Measurements from ENCODE around the gene AACS. TPM values are rescaled to one million over a fixed set of nuclear protein-coding genes. Genes with fewer than 3 reads are reported as not detected.

Gene AACS
- total RNA-seq, 3 donors from 2014 or later (not counting 1 experiment from before 2014, with no cell fraction given): 14.6 to 20.4 (median 18.1) TPM

- Mint-ChIP-seq H3K9me3 (no peaks in the 10 kb centered on the region), H3K27ac (no peak overlapping the region), H3K4me1 (peaks cover 14 to 30% of the 10 kb centered on the region in 2 donors), H3K27me3 (ENCODE audit: low read depth in 2 of 2) (no peaks in the 10 kb centered on the region), H3K36me3 (no peaks in the 10 kb centered on the region), H3K4me3 (no peak overlapping the region)
- no peak overlapping the region for H3K4me3 ChIP-seq (ENCODE audit: low read length)
- no peaks in the 10 kb centered on the region for H3K9me3 ChIP-seq (ENCODE audit: control insufficient read depth, insufficient read depth, low read length)
- 95% methylated on average over 9 of the region's 9 CpGs for WGBS (ENCODE audit: insufficient coverage)
- H3K36me3 ChIP-seq (ENCODE audit: control insufficient read depth, insufficient read depth, low read length): peaks cover 8% of the 10 kb centered on the region
- no peak for DNase-seq
- TF ChIP-seq, protein P1, sequence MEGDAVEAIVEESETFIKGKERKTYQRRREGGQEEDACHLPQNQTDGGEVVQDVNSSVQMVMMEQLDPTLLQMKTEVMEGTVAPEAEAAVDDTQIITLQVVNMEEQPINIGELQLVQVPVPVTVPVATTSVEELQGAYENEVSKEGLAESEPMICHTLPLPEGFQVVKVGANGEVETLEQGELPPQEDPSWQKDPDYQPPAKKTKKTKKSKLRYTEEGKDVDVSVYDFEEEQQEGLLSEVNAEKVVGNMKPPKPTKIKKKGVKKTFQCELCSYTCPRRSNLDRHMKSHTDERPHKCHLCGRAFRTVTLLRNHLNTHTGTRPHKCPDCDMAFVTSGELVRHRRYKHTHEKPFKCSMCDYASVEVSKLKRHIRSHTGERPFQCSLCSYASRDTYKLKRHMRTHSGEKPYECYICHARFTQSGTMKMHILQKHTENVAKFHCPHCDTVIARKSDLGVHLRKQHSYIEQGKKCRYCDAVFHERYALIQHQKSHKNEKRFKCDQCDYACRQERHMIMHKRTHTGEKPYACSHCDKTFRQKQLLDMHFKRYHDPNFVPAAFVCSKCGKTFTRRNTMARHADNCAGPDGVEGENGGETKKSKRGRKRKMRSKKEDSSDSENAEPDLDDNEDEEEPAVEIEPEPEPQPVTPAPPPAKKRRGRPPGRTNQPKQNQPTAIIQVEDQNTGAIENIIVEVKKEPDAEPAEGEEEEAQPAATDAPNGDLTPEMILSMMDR (IDR thresholded peaks at IDR 0.05): no peak
- ATAC-seq: no peak
- no peak overlapping the region for H3K27ac ChIP-seq (ENCODE audit: low read length)
- H3K27me3 ChIP-seq (ENCODE audit: control insufficient read depth, insufficient read depth, low read length): no peaks in the 10 kb centered on the region
- H3K4me1 ChIP-seq (ENCODE audit: control insufficient read depth, insufficient read depth, low read length): peaks cover 16% of the 10 kb centered on the region
- intact Hi-C loops (cut with micrococcal nuclease): no loop called here
Measured at GRCh38 chr12:125100551-125101434, 35.6 kb downstream of the AACS start.

DNA sequence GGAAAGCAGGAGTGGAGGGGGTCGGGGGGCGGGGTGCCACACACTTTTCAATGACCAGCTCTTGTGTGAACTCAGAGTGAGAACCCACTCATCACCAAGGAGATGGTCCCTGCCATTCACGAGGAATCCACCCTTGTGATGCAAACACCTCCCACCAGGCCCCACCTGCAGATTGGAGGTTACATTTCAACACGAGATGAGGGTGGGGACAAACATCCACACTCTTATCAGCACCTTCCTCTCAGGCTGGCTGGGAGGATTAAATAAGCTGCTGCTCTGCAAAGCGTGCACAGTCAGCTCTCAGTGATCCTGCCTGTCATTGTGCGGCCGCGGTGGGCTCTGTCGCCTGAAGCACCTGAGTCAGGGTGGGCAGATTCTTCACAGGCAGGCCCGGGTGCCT, 39.7 kb downstream of the AACS start:
- H3K36me3 ChIP-seq (ENCODE audit: control insufficient read depth, insufficient read depth, low read length): peaks cover 19% of the 10 kb centered on the region
- Mint-ChIP-seq H3K9me3 (no peaks in the 10 kb centered on the region), H3K36me3 (peaks cover 8% of the 10 kb centered on the region), H3K27me3 (ENCODE audit: low read depth in 2 of 2) (no peaks in the 10 kb centered on the region), H3K27ac (no peak overlapping the region), H3K4me1 (peaks cover 0 to 4% of the 10 kb centered on the region in 2 donors), H3K4me3 (no peak overlapping the region)
- DNase-seq: no peak
- no peaks in the 10 kb centered on the region for H3K27me3 ChIP-seq (ENCODE audit: control insufficient read depth, insufficient read depth, low read length)
- H3K9me3 ChIP-seq (ENCODE audit: control insufficient read depth, insufficient read depth, low read length): no peaks in the 10 kb centered on the region
- 96% methylated on average over 10 of the region's 10 CpGs for WGBS (ENCODE audit: insufficient coverage)
- no peak overlapping the region for H3K27ac ChIP-seq (ENCODE audit: low read length)
- intact Hi-C loops (cut with micrococcal nuclease): no loop called here
- TF ChIP-seq, protein P1 (IDR thresholded peaks at IDR 0.05): no peak
- H3K4me3 ChIP-seq (ENCODE audit: low read length): no peak overlapping the region
- H3K4me1 ChIP-seq (ENCODE audit: control insufficient read depth, insufficient read depth, low read length): no peaks in the 10 kb centered on the region
- no peak for ATAC-seq

DNA sequence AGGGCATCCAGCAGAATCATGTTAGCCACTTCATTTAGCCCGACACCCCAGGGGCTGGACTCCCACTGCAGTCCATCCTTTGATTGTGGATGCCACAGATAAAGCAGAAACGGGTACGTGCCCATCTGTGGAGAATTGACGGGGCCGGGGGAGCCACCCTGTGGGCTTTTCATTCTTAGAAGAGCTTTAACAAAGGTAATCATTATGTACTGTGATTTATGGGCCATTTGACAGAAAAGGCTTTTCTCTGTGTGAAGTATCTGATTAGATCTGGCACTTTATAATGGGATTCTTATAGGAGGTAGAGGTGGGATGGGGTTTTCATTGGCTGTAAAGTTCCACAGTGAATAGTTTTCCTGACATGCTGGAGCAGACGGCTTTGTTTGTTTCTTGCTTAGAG, 40.4 kb downstream of the AACS start:
- Mint-ChIP-seq H3K27ac (no peak overlapping the region), H3K4me3 (no peak overlapping the region), H3K27me3 (ENCODE audit: low read depth in 2 of 2) (no peaks in the 10 kb centered on the region), H3K4me1 (no peaks in the 10 kb centered on the region), H3K9me3 (no peaks in the 10 kb centered on the region), H3K36me3 (peaks cover 12% of the 10 kb centered on the region)
- Histone ChIP-seq H3K4me1 (ENCODE audit: control insufficient read depth, insufficient read depth, low read length) (no peaks in the 10 kb centered on the region), H3K9me3 (ENCODE audit: control insufficient read depth, insufficient read depth, low read length) (no peaks in the 10 kb centered on the region), H3K27ac (ENCODE audit: low read length) (no peak overlapping the region), H3K27me3 (ENCODE audit: control insufficient read depth, insufficient read depth, low read length) (no peaks in the 10 kb centered on the region), H3K36me3 (ENCODE audit: control insufficient read depth, insufficient read depth, low read length) (peaks cover 19% of the 10 kb centered on the region), H3K4me3 (ENCODE audit: low read length) (no peak overlapping the region)
- TF ChIP-seq, protein P1 (IDR thresholded peaks at IDR 0.05): no peak
- 95% methylated on average over 5 of the region's 6 CpGs for WGBS (ENCODE audit: insufficient coverage)
- ATAC-seq: no peak
- intact Hi-C loops (cut with micrococcal nuclease): no loop called here
- DNase-seq: no peak

Measured in natural killer cell (primary cell).